ENCODE data around the gene APP. TPM values are rescaled to one million over a fixed set of nuclear protein-coding genes. Genes with fewer than 3 reads are reported as not detected.
"Not testable (repeated sequence)": the region's sequence is repeated elsewhere in the genome, so short reads cannot be mapped to it uniquely, and the experiment has no call there.

The APP gene
- total RNA-seq, 2 donors from 2014 or later: 256 to 423 TPM

DNA sequence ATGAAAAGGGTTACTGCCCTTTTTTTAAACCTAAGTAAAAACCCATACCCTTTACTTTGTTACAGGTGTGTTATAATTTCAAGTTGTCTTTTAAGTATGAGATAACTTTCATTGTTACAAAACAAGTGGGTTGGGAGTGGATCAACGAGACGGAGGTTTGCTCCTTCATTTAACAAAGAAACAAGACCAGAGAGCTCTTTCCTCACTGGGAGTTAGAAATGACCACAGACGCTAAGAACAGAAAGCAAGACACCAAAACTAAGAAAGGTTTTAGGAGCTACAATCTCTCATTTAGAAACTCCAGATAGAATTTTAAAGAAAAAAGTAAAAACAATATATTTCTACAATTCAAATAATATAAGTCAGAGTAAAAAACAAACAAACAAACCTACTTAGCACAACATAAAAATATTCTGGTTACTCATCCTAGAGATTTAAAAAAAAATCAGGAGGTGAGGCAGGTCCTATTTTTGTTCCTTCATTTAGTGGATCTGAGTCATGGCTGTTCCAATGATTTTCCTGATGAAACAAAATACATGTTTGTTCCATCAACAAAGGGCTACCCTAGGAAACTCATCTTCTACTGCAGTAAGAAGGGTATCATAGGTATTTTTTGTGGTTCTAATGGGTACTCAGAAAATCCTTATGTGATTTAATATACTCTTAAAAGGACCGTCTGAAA is 33.0 kb downstream of the APP start:
- no peak overlapping the region for H3K27ac ChIP-seq
- ATAC-seq (no peak), DNase-seq (no peak)
- H3K4me1 ChIP-seq: peaks cover 29% of the 10 kb centered on the region
- no peaks in the 10 kb centered on the region for H3K36me3 ChIP-seq (replicated peaks in 1 of 2; ENCODE audit: insufficient read depth in 1 of 2, low read depth in 2 of 2)
- no peaks in the 10 kb centered on the region for H3K9me3 ChIP-seq
- TF ChIP-seq, protein P1, sequence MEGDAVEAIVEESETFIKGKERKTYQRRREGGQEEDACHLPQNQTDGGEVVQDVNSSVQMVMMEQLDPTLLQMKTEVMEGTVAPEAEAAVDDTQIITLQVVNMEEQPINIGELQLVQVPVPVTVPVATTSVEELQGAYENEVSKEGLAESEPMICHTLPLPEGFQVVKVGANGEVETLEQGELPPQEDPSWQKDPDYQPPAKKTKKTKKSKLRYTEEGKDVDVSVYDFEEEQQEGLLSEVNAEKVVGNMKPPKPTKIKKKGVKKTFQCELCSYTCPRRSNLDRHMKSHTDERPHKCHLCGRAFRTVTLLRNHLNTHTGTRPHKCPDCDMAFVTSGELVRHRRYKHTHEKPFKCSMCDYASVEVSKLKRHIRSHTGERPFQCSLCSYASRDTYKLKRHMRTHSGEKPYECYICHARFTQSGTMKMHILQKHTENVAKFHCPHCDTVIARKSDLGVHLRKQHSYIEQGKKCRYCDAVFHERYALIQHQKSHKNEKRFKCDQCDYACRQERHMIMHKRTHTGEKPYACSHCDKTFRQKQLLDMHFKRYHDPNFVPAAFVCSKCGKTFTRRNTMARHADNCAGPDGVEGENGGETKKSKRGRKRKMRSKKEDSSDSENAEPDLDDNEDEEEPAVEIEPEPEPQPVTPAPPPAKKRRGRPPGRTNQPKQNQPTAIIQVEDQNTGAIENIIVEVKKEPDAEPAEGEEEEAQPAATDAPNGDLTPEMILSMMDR (IDR thresholded peaks at IDR 0.05): no peak
- TF ChIP-seq POLR2A (IDR thresholded peaks at IDR 0.05): no peak
- WGBS, 2 donors: 90 to 91% methylated on average over 4 of the region's 4 CpGs
- H3K27me3 ChIP-seq: no peaks in the 10 kb centered on the region
- intact Hi-C loops (cut with DNase I): no loop called here
- H3K4me3 ChIP-seq: no peak overlapping the region

DNA sequence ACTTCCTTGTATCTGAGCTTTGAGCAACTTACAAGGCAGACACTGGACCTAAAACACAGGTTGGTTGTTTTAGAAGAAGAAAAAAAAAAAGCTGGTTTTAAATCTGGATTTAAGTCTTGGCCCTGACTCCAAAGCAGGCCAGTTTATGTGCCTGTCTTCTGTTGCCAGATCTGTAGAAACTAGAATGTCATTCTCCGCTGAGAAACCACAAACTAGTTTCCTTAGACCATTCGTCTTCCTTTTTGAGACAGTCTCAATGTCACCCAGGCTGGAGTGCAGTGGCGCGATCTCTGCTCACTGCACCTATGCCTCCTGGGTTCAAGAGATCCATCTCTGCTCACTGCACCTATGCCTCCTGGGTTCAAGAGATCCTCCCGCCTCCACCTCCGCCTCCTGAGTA is 33.9 kb downstream of the APP start:
- peak overlapping the region in 2 of 4 donors; percentile 10 to 52 for H3K27ac ChIP-seq
- peak; percentile 42 for ATAC-seq
- no peak for TF ChIP-seq POLR2A (IDR thresholded peaks at IDR 0.05)
- TF ChIP-seq, protein P1 (IDR thresholded peaks at IDR 0.05): no peak

DNA sequence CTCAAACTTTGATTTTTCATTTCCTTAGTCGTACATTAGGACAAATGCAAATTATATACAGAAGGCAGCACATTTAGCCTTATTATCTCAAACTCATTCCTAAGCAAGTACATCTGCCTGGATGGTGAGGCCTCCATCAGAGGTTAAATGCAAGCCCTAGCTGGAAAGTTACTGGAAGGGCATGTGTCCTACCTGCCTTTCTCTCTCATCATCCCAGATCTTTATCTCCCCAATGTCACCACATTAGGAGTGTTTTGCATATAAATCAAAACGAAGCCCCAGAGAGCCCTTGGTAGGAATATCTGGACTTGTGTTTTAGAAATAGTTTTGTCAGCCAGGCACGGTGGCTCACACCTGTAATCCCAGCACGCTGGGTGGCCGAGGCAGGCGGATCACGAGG is 35.0 kb downstream of the APP start:
- Histone ChIP-seq H3K4me1 (peaks cover 28% of the 10 kb centered on the region), H3K9me3 (no peaks in the 10 kb centered on the region), H3K4me3 (no peak overlapping the region), H3K27me3 (no peaks in the 10 kb centered on the region), H3K36me3 (replicated peaks in 1 of 2; ENCODE audit: insufficient read depth in 1 of 2, low read depth in 2 of 2) (no peaks in the 10 kb centered on the region), H3K27ac (no peak overlapping the region)
- no peak for TF ChIP-seq POLR2A (IDR thresholded peaks at IDR 0.05)
- TF ChIP-seq, protein P1 (IDR thresholded peaks at IDR 0.05): no peak
- ATAC-seq (no peak), DNase-seq (no peak)
- WGBS, 2 donors: 89 to 93% methylated on average over 7 of the region's 7 CpGs
- intact Hi-C loops (cut with DNase I): no loop called here

More for the DNA sequence above, 33.9 kb downstream of the APP start:
- Histone ChIP-seq H3K27me3 (no peaks in the 10 kb centered on the region), H3K4me3 (no peak overlapping the region), H3K4me1 (peaks cover 29% of the 10 kb centered on the region), H3K36me3 (replicated peaks in 1 of 2; ENCODE audit: insufficient read depth in 1 of 2, low read depth in 2 of 2) (no peaks in the 10 kb centered on the region), H3K9me3 (no peaks in the 10 kb centered on the region)
- 65 to 87% methylated on average over 6 of the region's 6 CpGs for WGBS, 2 donors
- intact Hi-C loops (cut with DNase I): no loop called here
- no peak for DNase-seq

DNA sequence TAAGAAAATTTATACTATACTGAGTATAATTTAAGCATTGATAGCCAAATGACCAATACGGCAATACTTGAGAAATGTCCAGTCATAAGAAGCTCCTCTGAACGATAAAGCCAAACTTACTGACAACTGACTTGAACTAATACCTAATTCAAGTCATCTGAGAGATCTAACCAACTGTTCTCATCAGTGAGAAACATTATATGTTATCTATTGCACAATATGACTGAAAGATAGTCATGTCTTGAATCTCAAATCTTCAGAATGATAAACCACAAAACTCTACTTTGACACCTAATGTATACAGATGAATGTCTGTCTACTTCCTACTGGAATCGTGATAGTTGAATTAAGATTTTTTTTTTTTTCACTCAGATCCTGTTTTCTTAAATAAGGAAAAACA is 39.0 kb downstream of the APP start:
- TF ChIP-seq, protein P1 (IDR thresholded peaks at IDR 0.05): no peak
- no peak for TF ChIP-seq POLR2A (IDR thresholded peaks at IDR 0.05)
- DNase-seq (no peak), ATAC-seq (no peak)
- no peak overlapping the region for H3K27ac ChIP-seq
- no peaks in the 10 kb centered on the region for H3K9me3 ChIP-seq
- no peak overlapping the region for H3K4me3 ChIP-seq
- peaks cover 30% of the 10 kb centered on the region for H3K4me1 ChIP-seq
- intact Hi-C loops (cut with DNase I): no loop called here
- WGBS, 2 donors: 85 to 89% methylated on average over 3 of the region's 3 CpGs
- no peaks in the 10 kb centered on the region for H3K36me3 ChIP-seq (replicated peaks in 1 of 2; ENCODE audit: insufficient read depth in 1 of 2, low read depth in 2 of 2)
- no peaks in the 10 kb centered on the region for H3K27me3 ChIP-seq

DNA sequence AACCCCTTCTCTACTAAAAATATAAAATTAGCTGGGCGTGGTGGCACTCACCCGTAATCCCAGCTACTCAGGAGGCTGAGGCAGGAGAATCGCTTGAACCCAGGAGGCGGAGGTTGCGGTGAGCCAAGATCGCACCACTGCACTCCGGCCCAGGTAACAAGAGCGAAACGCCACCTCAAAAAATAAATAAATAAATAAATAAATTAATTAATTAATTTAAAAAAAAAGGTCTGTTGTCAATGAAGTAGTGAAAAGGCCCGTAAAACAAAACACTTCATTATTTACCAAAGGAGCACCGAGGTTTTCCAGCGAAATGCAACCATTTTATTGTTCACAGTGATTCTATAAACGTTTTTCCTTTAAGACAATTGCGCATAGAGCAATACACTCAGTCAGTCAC is 39.5 kb downstream of the APP start:
- ATAC-seq; H3K27me3 ChIP-seq; intact Hi-C loops (cut with DNase I); DNase-seq; H3K4me3 ChIP-seq; H3K27ac ChIP-seq; H3K36me3 ChIP-seq (replicated peaks in 1 of 2; ENCODE audit: insufficient read depth in 1 of 2, low read depth in 2 of 2); H3K9me3 ChIP-seq: not testable (repeated sequence)
- H3K4me1 ChIP-seq: peaks cover 30% of the 10 kb centered on the region
- WGBS, 2 donors: 90% methylated on average over 14 of the region's 14 CpGs
